Nephron (organoid): ENCODE results near the gene PHF13.
"Not testable (repeated sequence)": the region's sequence is repeated elsewhere in the genome, so short reads cannot be mapped to it uniquely, and the experiment has no call there.

Experiments used
- H3K27ac Mint-ChIP-seq, 3 experiments: 2 replicates each; pipeline ENCODE4 v1.8.0; 2020; ENCODE audit warnings: mixed read lengths in 3 of 3, mild to moderate bottlenecking in 2 of 3, moderate library complexity in 1 of 3
- H3K27me3 Mint-ChIP-seq: 2 replicates; pipeline ENCODE4 v1.8.0; 2021; ENCODE audit warnings: low read depth, mild to moderate bottlenecking, moderate library complexity, mixed read lengths
- H3K36me3 Mint-ChIP-seq: 2 replicates; pipeline ENCODE4 v1.8.0; 2020; ENCODE audit warnings: low read depth, mixed read lengths
- H3K4me1 Mint-ChIP-seq: 2 replicates; pipeline ENCODE4 v1.8.0; 2020; ENCODE audit warnings: mixed read lengths
- H3K4me3 Mint-ChIP-seq, 3 experiments: 2 replicates each; pipeline ENCODE4 v1.8.0; 2020; ENCODE audit warnings: mild to moderate bottlenecking in 3 of 3, mixed read lengths in 3 of 3, moderate library complexity in 2 of 3
- H3K9me3 Mint-ChIP-seq: 2 replicates; pipeline ENCODE4 v1.8.0; 2020; ENCODE audit warnings: mixed read lengths
- TF ChIP-seq, protein P1 (sequence below), 3 experiments: fragments of 200-600 bp; sonication (generic); IDR thresholded peaks; one replicate each; pipeline ENCODE4 v1.5.0; 2021; ENCODE audit warnings: antibody characterized with exemption in 3 of 3; ENCODE audit not compliant: unreplicated experiment in 3 of 3

Gene PHF13

DNA sequence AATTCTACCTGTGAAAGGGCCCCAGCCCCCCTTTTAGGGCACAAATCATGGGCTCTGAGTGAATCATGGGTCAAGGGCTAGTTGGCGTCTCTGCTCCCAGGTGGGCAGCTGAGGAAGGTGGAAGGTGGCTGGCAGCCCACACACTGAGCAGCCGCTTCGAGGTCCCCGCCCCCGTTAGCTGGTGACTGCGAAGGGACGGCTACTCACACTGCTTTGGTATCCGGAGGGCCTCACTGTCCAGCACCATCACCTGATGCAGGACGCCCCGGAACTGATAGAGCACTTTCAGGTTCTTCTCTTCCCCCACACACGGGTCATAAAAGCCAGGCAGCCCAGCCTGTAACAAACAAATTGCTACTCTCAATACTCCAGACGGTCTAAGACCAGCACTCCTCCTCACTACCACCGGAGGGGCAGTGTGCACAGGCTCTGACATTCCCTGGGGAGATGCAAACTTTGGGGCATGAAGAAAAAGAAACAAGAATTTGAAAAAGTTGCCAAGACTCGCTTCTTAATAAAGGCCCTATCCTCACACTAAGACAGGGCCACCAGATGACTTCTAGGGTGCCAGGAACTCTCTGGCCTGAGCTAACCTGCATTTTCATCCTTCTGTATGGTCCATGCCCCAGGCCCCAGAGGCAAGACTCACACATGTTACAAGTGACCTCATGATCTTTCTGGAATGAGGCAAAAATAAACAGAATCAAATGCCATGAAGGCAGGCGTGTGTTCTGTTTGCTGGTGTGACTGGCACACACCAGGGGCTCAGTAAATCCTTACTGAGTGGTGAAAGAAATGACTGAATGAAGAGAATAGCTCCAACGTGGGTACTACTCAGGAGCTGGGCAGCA is 22.6 kb downstream of the PHF13 start:
- Mint-ChIP-seq H3K36me3 (peaks cover 59% of the 10 kb centered on the region), H3K4me3 (no peak overlapping the region), H3K27me3 (no peaks in the 10 kb centered on the region), H3K4me1 (peaks cover 40% of the 10 kb centered on the region), H3K27ac (peak overlapping the region in 1 of 3 experiments; percentile 7), H3K9me3 (no peaks in the 10 kb centered on the region)
- TF ChIP-seq, protein P1, sequence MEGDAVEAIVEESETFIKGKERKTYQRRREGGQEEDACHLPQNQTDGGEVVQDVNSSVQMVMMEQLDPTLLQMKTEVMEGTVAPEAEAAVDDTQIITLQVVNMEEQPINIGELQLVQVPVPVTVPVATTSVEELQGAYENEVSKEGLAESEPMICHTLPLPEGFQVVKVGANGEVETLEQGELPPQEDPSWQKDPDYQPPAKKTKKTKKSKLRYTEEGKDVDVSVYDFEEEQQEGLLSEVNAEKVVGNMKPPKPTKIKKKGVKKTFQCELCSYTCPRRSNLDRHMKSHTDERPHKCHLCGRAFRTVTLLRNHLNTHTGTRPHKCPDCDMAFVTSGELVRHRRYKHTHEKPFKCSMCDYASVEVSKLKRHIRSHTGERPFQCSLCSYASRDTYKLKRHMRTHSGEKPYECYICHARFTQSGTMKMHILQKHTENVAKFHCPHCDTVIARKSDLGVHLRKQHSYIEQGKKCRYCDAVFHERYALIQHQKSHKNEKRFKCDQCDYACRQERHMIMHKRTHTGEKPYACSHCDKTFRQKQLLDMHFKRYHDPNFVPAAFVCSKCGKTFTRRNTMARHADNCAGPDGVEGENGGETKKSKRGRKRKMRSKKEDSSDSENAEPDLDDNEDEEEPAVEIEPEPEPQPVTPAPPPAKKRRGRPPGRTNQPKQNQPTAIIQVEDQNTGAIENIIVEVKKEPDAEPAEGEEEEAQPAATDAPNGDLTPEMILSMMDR (IDR thresholded peaks at IDR 0.05; ENCODE audit: unreplicated experiment in 3 of 3), result no peak

DNA sequence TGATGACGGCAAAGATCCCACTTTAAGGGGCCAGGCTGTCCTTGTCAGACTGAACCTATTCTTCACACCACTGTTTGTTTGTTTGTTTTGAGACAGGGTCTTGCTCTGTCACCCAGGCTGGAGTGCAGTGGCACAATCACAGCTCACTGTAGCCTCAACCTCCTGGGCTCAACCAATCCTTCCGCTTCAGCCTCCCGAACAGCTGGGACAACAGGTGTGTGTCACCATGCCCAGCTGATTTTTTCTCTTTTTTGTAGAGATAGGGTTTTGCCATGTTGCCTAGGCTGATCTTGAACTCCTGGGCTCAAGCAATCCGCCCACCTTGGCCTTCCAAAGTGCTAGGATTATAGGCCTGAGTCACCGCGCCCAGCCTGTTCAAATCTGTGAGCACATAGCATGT is 23.2 kb downstream of the PHF13 start:
- H3K27ac Mint-ChIP-seq, H3K9me3 Mint-ChIP-seq: not testable (repeated sequence)
- peaks cover 40% of the 10 kb centered on the region for H3K4me1 Mint-ChIP-seq

DNA sequence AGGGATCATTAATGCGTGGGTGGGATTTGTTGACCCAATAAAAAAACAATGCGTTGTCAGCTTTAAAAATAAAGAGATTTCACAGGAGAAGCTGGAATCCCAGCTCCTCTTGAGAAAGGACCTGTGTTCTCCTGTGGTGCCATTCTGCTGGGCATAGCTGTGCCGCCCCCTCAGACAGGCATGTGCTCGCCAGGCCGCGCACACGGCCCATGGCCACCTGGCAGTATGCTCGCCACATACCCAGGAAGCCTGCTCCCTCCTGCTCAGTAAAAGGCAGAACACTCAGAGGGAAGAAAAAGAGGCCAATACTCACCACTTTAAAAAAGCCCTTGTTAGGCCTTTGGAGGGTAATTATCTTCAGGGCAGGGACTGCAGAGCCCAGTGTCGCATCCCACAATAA is 24.2 kb downstream of the PHF13 start:
- H3K27ac Mint-ChIP-seq, result peak overlapping the region in 2 of 3 experiments; percentile 33 to 45
- peaks cover 70% of the 10 kb centered on the region for H3K36me3 Mint-ChIP-seq
- TF ChIP-seq, protein P1 (IDR thresholded peaks at IDR 0.05; ENCODE audit: unreplicated experiment in 3 of 3), result no peak
- H3K4me3 Mint-ChIP-seq, result no peak overlapping the region
- H3K4me1 Mint-ChIP-seq, result peaks cover 43% of the 10 kb centered on the region
- H3K9me3 Mint-ChIP-seq, result no peaks in the 10 kb centered on the region
- H3K27me3 Mint-ChIP-seq, result no peaks in the 10 kb centered on the region

More for the DNA sequence above, 23.2 kb downstream of the PHF13 start:
- H3K27me3 Mint-ChIP-seq, H3K4me3 Mint-ChIP-seq: not testable (repeated sequence)
- peaks cover 63% of the 10 kb centered on the region for H3K36me3 Mint-ChIP-seq

DNA sequence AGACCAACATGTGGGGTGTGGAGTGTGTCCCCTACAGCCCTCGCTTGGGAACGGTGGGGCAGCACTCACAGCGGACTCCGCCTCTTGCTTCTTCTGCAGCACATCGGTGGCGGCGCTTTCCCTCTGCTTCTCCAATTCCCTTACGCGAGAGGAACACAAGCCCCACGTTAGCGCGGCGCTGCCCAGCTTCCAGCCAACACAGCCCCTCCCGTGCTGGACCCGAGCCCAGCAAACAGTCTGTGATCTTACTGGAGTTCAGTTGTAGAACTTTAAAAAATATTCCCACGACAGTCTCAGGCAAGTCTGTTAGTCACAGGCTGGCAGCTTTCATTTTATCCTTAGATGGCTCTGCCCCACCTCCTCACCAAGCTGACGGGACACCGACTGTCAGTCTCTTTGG is 24.7 kb downstream of the PHF13 start:
- Mint-ChIP-seq H3K27me3 (no peaks in the 10 kb centered on the region), H3K9me3 (no peaks in the 10 kb centered on the region), H3K4me1 (peaks cover 43% of the 10 kb centered on the region), H3K27ac (peak overlapping the region in 2 of 3 experiments; percentile 33 to 45), H3K4me3 (no peak overlapping the region), H3K36me3 (peaks cover 69% of the 10 kb centered on the region)
- TF ChIP-seq, protein P1 (IDR thresholded peaks at IDR 0.05; ENCODE audit: unreplicated experiment in 3 of 3), result no peak

DNA sequence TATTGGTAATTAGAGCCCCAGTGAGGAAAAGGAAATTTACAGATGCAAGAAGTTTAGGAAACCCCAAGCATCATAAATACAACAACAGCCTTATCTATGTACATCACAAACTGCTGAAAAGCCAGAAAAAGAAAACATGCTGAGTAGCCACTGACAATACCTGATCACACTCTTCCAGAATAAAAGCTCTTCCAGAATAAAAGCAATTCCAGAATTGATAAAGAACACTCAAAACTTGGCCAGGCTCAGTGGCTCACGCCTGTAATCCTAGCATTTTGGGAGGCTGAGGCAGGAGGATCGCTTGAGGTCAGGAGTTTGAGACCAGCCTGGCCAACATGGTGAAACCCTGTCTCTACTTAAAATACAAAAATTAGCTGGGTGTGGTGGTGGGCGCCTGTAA is 27.3 kb downstream of the PHF13 start:
- H3K36me3 Mint-ChIP-seq, result peaks cover 64% of the 10 kb centered on the region
- H3K27ac Mint-ChIP-seq, H3K27me3 Mint-ChIP-seq: not testable (repeated sequence)

DNA sequence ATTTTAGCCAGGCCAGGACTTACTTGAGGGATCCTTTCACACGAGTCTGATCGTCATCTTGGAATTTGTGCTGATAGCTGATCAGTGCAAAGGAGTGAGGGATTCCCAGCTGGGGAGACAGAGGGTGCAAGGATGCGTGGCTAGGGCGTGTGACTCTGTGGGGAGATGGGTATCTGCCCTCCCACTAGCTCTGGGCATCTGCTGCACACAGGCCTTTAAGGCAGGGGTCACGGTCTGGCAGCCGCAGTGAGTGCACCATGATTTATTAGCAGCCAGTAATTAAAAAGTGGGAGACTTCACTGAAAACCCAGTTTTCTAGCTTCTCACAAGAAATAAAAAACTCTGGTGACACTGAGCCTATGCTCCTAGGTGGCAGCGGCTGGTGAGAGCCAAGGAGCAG is 31.5 kb downstream of the PHF13 start:
- Mint-ChIP-seq H3K27me3 (no peaks in the 10 kb centered on the region), H3K27ac (peak overlapping the region in 1 of 3 experiments; percentile 79), H3K9me3 (no peaks in the 10 kb centered on the region), H3K36me3 (peaks cover 33% of the 10 kb centered on the region), H3K4me1 (peaks cover 19% of the 10 kb centered on the region), H3K4me3 (no peak overlapping the region)
- TF ChIP-seq, protein P1 (IDR thresholded peaks at IDR 0.05; ENCODE audit: unreplicated experiment in 3 of 3), result no peak

More for the DNA sequence above, 27.3 kb downstream of the PHF13 start:
- H3K4me1 Mint-ChIP-seq, result peaks cover 37% of the 10 kb centered on the region
- not testable (repeated sequence) for H3K9me3 Mint-ChIP-seq, H3K4me3 Mint-ChIP-seq
